ENCODE results near the gene EGFR. TPM values are rescaled to one million over a fixed set of nuclear protein-coding genes. Genes with fewer than 3 reads are reported as not detected.

The EGFR gene
- total RNA-seq, 1 donor from 2014 or later, result 0.26 TPM

DNA sequence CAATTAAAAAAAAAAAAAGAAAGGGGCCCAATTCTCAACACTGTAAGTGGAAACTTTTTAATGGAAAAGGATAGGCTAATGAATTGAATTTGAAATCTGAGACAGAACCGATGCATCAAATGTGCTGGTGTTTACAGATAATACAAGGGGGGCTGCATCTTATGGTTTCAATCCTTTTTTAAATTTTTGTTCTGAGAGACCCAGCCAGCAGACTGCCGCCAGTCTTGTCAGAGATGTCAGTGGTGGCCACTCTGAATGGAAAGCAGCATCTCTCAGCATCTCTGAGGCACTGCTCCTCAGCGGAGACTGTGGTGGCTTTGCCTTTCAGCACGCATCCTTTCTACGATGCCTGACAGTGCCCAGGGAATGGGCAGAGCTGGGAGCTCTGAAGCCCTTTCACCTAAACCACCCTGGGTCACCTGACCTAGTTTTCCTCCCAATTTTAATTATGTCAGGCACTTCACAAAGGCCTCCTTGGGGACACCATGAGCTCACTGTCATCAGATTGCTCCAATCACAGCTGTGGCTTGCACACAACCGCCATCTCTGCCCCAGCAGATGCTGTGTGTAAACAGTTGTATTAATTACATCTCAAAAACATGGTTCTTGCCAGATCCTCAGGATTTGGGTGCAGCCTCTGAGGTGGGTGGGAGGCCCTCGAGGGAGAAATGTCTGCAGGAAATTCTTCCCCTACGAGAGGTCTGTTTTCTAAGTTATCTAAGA is 81.2 kb downstream of the EGFR start:
- DNase-seq (ENCODE audit: low read depth in 2 of 2), result no peak

DNA sequence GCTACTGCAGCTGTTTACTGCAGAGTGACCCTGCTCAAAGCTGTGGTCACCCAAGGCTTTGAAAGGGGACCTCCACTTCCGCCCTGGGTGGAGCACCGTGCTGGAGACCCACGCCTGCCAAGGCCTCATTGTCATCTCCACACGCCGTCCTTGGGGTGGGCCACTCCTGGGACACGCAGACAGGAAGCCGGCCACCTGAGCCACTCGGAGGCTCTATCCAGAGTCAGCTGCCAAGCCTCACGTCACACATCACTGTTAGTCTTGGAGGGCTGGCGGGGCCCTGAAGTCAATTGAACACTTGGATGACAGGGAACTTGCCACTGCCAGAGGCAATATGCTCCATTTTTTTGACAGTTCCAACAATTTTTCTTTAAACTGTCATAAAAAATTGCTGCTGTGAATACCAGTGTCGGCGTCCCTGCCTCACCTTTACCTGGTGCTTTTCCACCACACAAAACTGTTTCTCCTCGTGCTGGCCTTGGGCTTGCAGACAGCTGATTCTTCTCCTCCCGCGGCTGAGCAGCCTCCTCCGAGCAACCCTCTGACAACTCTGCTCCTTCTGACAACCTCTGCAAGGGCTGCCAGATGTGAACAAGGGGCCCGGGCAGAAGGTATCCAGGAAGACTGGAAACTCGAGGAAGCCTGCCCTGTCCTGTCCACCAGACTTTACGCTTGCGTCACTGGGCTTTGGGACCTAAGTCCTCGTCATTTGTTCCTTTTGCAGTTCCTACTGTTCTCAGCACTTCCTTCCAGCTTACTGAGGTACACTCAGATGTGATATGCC is 81.9 kb downstream of the EGFR start:
- DNase-seq (ENCODE audit: low read depth in 2 of 2), result no peak

DNA sequence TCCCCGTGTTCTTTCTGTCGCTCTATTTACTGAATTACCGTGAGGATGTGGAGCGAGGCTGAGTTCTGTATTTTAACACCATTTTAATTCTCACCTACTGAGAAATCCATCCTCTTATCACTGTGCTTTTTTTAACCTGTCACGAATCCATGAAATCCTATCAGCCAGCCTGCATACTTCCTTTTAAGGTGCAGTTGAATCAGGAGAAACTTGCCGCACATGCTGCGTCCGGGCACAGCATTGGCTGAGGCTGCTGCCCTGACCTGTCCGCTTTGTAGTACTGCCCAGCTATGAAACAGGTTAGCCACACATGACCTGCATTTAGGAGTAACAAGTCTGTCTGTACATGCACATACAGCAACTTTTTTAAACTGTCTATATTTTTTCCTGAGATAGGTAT is 82.5 kb downstream of the EGFR start:
- no peak for DNase-seq (ENCODE audit: low read depth in 2 of 2)

GRCh38 chr7:55104123-55104522 is 85.3 kb downstream of the EGFR start:
- DNase-seq (ENCODE audit: low read depth in 2 of 2), result no peak

GRCh38 chr7:55104712-55105433 is 86.1 kb downstream of the EGFR start:
- no peak for DNase-seq (ENCODE audit: low read depth in 2 of 2)

- no peak for DNase-seq (ENCODE audit: low read depth in 2 of 2)
Measured at GRCh38 chr7:55105952-55106351, 87.1 kb downstream of the EGFR start.

- DNase-seq (ENCODE audit: low read depth in 2 of 2), result no peak
Measured at GRCh38 chr7:55107946-55108345, 89.1 kb downstream of the EGFR start.

GRCh38 chr7:55108401-55108800 is 89.6 kb downstream of the EGFR start:
- DNase-seq (ENCODE audit: low read depth in 2 of 2), result no peak

DNA sequence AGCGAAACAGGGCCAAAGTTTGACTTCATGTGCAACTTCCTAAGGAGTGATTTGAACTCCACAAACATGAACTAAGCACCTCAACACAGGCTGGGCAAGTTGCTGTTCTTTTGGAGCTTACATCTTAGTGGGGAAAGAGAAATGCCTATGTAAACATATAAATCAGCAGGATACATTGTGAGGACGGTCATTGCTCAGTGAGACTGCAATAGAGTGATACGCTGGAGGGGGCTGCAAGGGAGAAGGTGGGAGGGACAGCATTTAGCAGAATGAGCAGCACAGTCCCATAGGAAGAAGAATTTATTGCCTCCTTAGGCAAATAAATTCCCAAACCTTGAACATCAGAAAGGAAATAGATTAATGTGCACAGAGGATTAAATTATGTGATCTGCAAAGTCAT is 90.0 kb downstream of the EGFR start:
- DNase-seq (ENCODE audit: low read depth in 2 of 2), result no peak

DNA sequence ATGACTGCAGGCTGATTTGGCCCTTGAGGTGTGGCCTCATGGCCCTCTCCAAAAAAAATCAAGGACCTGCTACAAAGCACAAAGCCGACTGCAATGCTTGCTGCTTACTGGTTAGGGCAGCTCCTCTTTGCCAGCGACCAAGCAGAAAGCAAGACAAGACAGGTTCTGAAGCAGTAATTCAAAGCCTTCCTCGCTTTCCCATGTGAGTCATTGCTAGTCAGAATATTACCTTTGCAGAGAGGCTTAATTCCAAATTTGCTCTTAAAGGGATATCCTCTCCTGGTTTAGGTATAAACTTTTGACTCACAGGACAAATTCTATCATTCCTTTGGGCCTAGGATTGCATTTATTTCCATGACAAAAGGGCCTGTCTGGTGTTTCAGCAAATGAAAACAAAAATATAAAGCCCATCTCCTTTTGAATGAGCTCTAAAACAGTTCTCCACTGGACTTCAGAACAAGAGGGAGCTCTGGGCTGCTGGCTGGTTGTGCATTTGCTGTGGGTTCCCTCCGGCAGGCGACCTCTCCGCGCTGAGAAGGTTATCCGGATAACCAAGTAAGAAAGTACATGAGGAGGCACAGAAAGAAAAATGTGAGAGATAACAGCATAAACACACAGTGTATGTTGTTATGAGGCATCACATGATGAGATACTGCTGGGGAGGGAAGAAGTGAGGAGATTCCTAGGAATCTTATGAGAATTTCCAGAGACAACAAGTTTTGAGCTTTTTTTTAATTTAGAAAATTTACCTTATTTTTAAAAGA is 90.8 kb downstream of the EGFR start:
- DNase-seq (ENCODE audit: low read depth in 2 of 2), result no peak

- no peak for DNase-seq (ENCODE audit: low read depth in 2 of 2)
Measured at GRCh38 chr7:55110282-55110992, 91.6 kb downstream of the EGFR start.

DNA sequence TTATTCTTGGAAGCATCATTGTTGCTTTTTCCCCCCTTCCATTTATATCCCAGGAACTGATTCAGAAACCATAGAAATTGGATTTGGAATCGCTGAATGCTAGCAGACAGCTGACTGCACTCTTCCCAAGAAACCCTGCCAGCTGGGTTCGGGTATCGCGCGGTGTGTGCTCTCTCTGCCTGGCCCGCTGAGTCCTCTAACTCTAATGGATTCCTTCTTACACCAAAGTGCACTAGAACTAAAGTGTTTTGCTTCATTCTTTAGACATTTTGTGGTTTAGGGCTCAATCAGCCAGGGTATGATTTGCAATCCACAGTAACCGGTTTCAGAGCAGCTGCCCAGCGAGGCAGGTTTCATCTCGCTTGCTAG is 92.2 kb downstream of the EGFR start:
- no peak for DNase-seq (ENCODE audit: low read depth in 2 of 2)

GRCh38 chr7:55112056-55112455 is 93.2 kb downstream of the EGFR start:
- no peak for DNase-seq (ENCODE audit: low read depth in 2 of 2)

- DNase-seq (ENCODE audit: low read depth in 2 of 2), result no peak
Measured at GRCh38 chr7:55113760-55114540, 95.1 kb downstream of the EGFR start.

GRCh38 chr7:55117286-55117685 is 98.5 kb downstream of the EGFR start:
- no peak for DNase-seq (ENCODE audit: low read depth in 2 of 2)

DNA sequence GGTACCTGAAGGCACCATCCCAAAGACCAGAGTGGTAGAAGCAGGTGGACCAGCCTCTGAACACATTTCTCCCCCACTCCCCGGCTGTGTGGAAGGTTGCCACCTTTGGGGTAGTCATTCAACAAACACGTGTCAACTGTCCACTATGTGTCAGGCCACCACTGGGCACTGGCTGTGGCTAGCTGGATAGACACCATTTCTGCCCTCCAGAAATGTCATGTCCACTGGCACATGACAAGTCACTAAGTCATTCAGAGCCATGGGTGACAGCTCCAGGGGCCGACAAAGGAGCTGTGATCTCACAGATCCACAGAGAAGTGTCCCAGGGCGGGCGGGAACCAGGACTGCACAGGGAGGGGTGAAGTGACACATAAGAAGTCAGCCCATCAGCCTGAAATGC is 99.6 kb downstream of the EGFR start:
- no peak for DNase-seq (ENCODE audit: low read depth in 2 of 2)

- DNase-seq (ENCODE audit: low read depth in 2 of 2), result no peak
Measured at GRCh38 chr7:55119571-55119970, 100.8 kb downstream of the EGFR start.

GRCh38 chr7:55120074-55120473 is 101.3 kb downstream of the EGFR start:
- no peak for DNase-seq (ENCODE audit: low read depth in 2 of 2)

GRCh38 chr7:55120501-55121198 is 101.8 kb downstream of the EGFR start:
- DNase-seq (ENCODE audit: low read depth in 2 of 2), result no peak

- no peak for DNase-seq (ENCODE audit: low read depth in 2 of 2)
Measured at GRCh38 chr7:55121249-55121648, 102.4 kb downstream of the EGFR start.

Data from dermis microvascular lymphatic vessel endothelial cell (primary cell).